HepG2 (cell line): ENCODE data around the gene ODC1. TPM values are rescaled to one million over a fixed set of nuclear protein-coding genes. Genes with fewer than 3 reads are reported as not detected.

Source experiments
- GABPB1 ChIP-seq: IDR thresholded peaks from 2 replicates; pipeline ENCODE4 v1.6.1; 2016; ENCODE audit warnings: mild to moderate bottlenecking, missing genetic modification reagents, moderate library complexity, missing compliant biosample characterization
- MED13 ChIP-seq: sonication (generic); formaldehyde crosslinking; IDR thresholded peaks from 2 replicates; pipeline ENCODE4 v1.5.0; 2020; ENCODE audit warnings: missing genetic modification reagents
- RELA ChIP-seq: sonication (generic); formaldehyde crosslinking; IDR thresholded peaks from 2 replicates; pipeline ENCODE4 v1.4.0; 2020; ENCODE audit warnings: missing genetic modification reagents
- RORA ChIP-seq: sonication (generic); formaldehyde crosslinking; IDR thresholded peaks from 2 replicates; pipeline ENCODE4 v1.5.0; 2020; ENCODE audit warnings: mild to moderate bottlenecking, missing genetic modification reagents, moderate library complexity
- ZMAT3 ChIP-seq: sonication (generic); formaldehyde crosslinking; conservative IDR thresholded peaks from 2 replicates; pipeline ENCODE4 v1.7.0; 2021; ENCODE audit warnings: missing genetic modification reagents
- ZNF3 ChIP-seq: IDR thresholded peaks from 2 replicates; pipeline ENCODE4 v1.7.0; 2017; ENCODE audit warnings: inconsistent platforms
- ZNF550 ChIP-seq: sonication (generic); formaldehyde crosslinking; IDR thresholded peaks from 2 replicates; pipeline ENCODE4 v1.4.0; 2020; ENCODE audit warnings: mild to moderate bottlenecking, missing genetic modification reagents, borderline replicate concordance
- ZNF557 ChIP-seq: sonication (generic); formaldehyde crosslinking; IDR thresholded peaks from 2 replicates; pipeline ENCODE4 v1.4.0; 2020; ENCODE audit warnings: missing genetic modification reagents
- ZNF644 ChIP-seq: IDR thresholded peaks from 2 replicates; pipeline ENCODE4 v1.6.1; 2016; ENCODE audit warnings: low read depth
- polyA plus RNA-seq, 8 experiments: library from polyadenylated mRNA; depleted of rRNA in 3 of 8; stranded (reverse) in 7 of 8; unstranded in 1 of 8; fragments of >200 nt; fragmentation: Illumina TruSeq in 4 of 8; extraction: Trizol in 4 of 8; gene quantifications; 2 replicates each; pipeline versions ENCODE4 v1.2.1 to v1.2.3, GENCODE V29; 2011 to 2016; ENCODE audit warnings: low read depth in 4 of 8, missing spikeins in 1 of 8, mixed read lengths in 1 of 8; ENCODE audit not compliant: insufficient read depth in 1 of 8
- total RNA-seq, 5 experiments: library from RNA; depleted of rRNA; stranded (reverse); fragments of >200 nt; fragmentation: Illumina TruSeq; extraction: Trizol; gene quantifications; 2 replicates each; pipeline ENCODE4 v1.2.3, GENCODE V29; 2016; ENCODE audit warnings: low read depth in 1 of 5
- TF ChIP-seq, protein P1 (sequence below): sonication (generic); formaldehyde crosslinking; IDR thresholded peaks from 2 replicates; pipeline ENCODE4 v1.4.0; 2020; ENCODE audit warnings: missing genetic modification reagents, mild to moderate bottlenecking, borderline replicate concordance
- TF ChIP-seq, protein P2 (sequence below): sonication (generic); formaldehyde crosslinking; IDR thresholded peaks from 2 replicates; pipeline ENCODE4 v1.5.0; 2020; ENCODE audit warnings: missing genetic modification reagents, mild to moderate bottlenecking, borderline replicate concordance
- TF ChIP-seq, protein P3 (sequence below): sonication (generic); formaldehyde crosslinking; IDR thresholded peaks from 2 replicates; pipeline ENCODE4 v1.4.0; 2020; ENCODE audit warnings: mild to moderate bottlenecking, missing genetic modification reagents
- TF ChIP-seq, protein P4 (sequence below): sonication (generic); formaldehyde crosslinking; IDR thresholded peaks from 2 replicates; pipeline ENCODE4 v1.5.1; 2020; ENCODE audit warnings: missing genetic modification reagents, mild to moderate bottlenecking, borderline replicate concordance
- TF ChIP-seq, protein P5 (sequence below): sonication (generic); formaldehyde crosslinking; IDR thresholded peaks from 2 replicates; pipeline ENCODE4 v1.8.1; 2023; ENCODE audit warnings: mild to moderate bottlenecking, moderate library complexity, missing genetic modification reagents
- TF ChIP-seq, protein P6 (sequence below): sonication (generic); formaldehyde crosslinking; IDR thresholded peaks from 2 replicates; pipeline ENCODE4 v1.5.1; 2020; ENCODE audit warnings: mild to moderate bottlenecking, missing genetic modification reagents, borderline replicate concordance
- TF ChIP-seq, protein P7 (sequence below): sonication (generic); formaldehyde crosslinking; IDR thresholded peaks from 2 replicates; pipeline ENCODE4 v1.4.0; 2020; ENCODE audit warnings: missing genetic modification reagents

The ODC1 gene
- total and polyA plus RNA-seq, 2 of the 13 experiments (the other 11 are each of a cell fraction or from before 2014, with no cell fraction given): 142 to 371 TPM

DNA sequence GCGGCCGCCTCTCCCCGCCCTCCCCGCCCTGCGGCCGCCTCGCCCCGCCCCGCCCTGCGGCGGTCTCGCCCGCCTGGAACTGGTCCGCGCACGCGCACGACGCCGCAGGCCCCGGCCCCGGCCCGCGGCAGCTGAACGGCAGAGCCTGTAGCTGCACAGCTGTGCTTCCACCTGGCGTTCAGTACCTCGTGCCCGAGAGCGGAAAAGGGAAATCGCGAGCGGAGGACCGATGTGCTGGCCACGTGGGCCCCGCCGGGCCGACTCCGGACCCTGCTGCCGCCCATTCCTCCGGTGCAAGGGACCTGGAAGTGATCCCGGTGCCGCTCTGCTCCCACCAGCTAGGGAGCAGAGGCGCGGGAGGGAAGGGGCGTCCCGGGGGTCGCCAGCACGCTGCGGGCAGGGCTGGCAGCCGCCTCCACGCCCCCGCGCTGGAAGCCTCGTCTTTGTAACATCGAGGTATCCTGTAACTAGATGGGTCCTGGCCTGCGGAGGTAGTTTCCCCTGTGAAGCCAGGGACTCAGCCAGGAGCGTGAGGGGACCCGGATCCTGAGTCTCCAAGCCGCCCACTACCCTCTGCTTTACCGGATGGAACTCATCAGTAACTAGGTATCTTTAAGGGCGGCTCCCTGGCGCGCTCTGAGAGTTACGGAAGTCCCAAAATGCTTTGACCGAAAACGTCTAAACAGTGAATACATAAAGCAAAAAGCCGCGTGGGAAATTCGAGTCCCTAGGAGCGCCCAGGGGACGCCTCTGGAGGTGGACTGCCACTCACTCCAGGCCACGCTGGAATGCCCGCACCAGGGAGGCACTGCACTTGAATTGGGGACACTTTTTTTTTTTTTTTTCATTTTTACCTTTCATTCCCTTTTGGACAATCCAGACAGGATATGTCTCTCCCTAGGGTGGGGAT is 704 bp upstream of the ODC1 start (continued):
- TF ChIP-seq, protein P1, sequence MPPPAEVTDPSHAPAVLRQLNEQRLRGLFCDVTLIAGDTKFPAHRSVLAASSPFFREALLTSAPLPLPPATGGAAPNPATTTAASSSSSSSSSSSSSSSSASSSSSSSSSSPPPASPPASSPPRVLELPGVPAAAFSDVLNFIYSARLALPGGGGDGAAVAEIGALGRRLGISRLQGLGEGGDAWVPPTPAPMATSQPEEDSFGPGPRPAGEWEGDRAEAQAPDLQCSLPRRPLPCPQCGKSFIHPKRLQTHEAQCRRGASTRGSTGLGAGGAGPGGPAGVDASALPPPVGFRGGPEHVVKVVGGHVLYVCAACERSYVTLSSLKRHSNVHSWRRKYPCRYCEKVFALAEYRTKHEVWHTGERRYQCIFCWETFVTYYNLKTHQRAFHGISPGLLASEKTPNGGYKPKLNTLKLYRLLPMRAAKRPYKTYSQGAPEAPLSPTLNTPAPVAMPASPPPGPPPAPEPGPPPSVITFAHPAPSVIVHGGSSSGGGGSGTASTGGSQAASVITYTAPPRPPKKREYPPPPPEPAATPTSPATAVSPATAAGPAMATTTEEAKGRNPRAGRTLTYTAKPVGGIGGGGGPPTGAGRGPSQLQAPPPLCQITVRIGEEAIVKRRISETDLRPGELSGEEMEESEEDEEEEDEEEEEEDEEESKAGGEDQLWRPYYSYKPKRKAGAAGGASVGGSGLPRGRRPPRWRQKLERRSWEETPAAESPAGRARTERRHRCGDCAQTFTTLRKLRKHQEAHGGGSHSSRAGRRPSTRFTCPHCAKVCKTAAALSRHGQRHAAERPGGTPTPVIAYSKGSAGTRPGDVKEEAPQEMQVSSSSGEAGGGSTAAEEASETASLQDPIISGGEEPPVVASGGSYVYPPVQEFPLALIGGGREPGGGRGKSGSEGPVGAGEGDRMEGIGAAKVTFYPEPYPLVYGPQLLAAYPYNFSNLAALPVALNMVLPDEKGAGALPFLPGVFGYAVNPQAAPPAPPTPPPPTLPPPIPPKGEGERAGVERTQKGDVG (CRISPR knock-in tag): peak; percentile 99
- TF ChIP-seq, protein P2, sequence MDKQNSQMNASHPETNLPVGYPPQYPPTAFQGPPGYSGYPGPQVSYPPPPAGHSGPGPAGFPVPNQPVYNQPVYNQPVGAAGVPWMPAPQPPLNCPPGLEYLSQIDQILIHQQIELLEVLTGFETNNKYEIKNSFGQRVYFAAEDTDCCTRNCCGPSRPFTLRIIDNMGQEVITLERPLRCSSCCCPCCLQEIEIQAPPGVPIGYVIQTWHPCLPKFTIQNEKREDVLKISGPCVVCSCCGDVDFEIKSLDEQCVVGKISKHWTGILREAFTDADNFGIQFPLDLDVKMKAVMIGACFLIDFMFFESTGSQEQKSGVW: peak; percentile 98
- TF ChIP-seq ZNF557 (CRISPR knock-in tag) (peak; percentile 98), GABPB1 (CRISPR knock-in tag) (peak; percentile 91), RELA (CRISPR knock-in tag) (no peak), ZMAT3 (CRISPR knock-in tag) (peak; percentile 100), ZNF644 (CRISPR knock-in tag) (no peak), ZNF3 (peak; percentile 76; the same call in 1 of the 2 replicates), MED13 (CRISPR knock-in tag) (peak; percentile 95), RORA (no peak), ZNF550 (CRISPR knock-in tag) (peak; percentile 95; the same call in 1 of the 2 replicates)
- TF ChIP-seq, protein P3, sequence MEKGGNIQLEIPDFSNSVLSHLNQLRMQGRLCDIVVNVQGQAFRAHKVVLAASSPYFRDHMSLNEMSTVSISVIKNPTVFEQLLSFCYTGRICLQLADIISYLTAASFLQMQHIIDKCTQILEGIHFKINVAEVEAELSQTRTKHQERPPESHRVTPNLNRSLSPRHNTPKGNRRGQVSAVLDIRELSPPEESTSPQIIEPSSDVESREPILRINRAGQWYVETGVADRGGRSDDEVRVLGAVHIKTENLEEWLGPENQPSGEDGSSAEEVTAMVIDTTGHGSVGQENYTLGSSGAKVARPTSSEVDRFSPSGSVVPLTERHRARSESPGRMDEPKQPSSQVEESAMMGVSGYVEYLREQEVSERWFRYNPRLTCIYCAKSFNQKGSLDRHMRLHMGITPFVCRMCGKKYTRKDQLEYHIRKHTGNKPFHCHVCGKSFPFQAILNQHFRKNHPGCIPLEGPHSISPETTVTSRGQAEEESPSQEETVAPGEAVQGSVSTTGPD (CRISPR knock-in tag): no peak
- TF ChIP-seq, protein P4, sequence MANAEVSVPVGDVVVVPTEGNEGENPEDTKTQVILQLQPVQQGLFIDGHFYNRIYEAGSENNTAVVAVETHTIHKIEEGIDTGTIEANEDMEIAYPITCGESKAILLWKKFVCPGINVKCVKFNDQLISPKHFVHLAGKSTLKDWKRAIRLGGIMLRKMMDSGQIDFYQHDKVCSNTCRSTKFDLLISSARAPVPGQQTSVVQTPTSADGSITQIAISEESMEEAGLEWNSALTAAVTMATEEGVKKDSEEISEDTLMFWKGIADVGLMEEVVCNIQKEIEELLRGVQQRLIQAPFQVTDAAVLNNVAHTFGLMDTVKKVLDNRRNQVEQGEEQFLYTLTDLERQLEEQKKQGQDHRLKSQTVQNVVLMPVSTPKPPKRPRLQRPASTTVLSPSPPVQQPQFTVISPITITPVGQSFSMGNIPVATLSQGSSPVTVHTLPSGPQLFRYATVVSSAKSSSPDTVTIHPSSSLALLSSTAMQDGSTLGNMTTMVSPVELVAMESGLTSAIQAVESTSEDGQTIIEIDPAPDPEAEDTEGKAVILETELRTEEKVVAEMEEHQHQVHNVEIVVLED: peak; percentile 75
- TF ChIP-seq, protein P5, sequence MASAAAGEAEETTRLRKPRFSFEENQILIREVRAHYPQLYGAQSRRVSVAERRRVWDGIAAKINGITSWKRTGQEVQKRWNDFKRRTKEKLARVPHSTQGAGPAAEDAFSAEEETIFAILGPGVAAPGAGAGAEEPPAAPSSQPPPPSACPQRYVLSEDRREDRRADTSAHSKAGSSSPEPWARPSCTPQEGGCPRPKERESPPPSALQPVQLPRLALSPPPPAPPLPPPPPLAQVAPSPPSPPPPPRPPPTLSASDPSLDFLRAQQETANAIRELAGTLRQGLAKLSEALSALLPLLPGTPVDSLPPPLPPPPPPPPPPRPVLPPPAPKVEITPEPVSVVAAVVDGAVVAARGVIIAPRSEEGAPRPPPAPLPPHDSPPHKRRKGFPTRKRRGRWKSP (CRISPR knock-in tag): peak; percentile 94
- TF ChIP-seq, protein P6, sequence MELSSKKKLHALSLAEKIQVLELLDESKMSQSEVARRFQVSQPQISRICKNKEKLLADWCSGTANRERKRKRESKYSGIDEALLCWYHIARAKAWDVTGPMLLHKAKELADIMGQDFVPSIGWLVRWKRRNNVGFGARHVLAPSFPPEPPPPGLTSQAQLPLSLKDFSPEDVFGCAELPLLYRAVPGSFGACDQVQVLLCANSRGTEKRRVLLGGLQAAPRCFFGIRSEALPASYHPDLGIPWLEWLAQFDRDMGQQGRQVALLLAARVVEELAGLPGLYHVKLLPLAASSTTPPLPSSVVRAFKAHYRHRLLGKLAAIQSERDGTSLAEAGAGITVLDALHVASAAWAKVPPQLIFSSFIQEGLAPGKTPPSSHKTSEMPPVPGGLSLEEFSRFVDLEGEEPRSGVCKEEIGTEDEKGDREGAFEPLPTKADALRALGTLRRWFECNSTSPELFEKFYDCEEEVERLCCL (CRISPR knock-in tag): peak; percentile 98
- TF ChIP-seq, protein P7, sequence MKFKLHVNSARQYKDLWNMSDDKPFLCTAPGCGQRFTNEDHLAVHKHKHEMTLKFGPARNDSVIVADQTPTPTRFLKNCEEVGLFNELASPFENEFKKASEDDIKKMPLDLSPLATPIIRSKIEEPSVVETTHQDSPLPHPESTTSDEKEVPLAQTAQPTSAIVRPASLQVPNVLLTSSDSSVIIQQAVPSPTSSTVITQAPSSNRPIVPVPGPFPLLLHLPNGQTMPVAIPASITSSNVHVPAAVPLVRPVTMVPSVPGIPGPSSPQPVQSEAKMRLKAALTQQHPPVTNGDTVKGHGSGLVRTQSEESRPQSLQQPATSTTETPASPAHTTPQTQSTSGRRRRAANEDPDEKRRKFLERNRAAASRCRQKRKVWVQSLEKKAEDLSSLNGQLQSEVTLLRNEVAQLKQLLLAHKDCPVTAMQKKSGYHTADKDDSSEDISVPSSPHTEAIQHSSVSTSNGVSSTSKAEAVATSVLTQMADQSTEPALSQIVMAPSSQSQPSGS (CRISPR knock-in tag): peak; percentile 92
